Erythroblast (primary cell): ENCODE measurements around the gene DOCK3.

Source experiments
- DNase-seq, 2 experiments: peaks; one replicate each; lab custom pipeline; 2025; lab: John Stamatoyannopoulos, UW
- GATA1 ChIP-seq: IDR thresholded peaks from 2 replicates; pipeline ENCODE4 v1.6.1; 2011; ENCODE audit warnings: low read depth, mild to moderate bottlenecking, control low read depth, low read length, moderate library complexity
- POLR2A ChIP-seq: IDR thresholded peaks from 2 replicates; pipeline ENCODE4 v1.6.1; 2011; ENCODE audit warnings: mild to moderate bottlenecking, low read length

Gene DOCK3

DNA sequence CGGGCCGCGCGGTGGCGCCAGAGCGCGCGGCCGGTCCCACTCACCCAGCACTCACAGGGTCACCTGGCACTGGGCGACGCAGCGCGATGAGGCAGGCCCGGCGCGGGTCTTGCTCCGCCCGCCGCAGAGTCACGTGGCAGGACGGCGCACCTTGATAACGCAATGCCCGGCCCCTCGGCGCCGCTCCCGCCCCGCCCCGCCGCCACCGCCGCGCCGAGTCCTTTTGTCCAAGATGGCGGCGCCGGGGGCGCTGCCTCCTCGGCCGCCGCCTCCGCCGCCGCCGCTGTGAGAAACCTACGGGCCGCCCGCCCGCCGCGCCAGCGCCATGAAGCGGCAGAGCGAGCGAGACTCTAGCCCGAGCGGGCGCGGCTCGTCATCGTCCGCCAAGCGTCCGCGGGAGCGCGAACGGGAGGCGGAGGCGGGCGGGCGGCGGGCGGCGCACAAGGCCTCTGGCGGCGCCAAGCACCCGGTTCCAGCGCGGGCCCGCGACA lies 716.4 kb downstream of the DOCK3 start, which contains the start of gene RBM15B:
Gene RBM15B, plus strand, starts transcription at position 211 of the 491 bp plus-strand sequence. Its CDS starts 115 bp downstream, at position 326.
- TF ChIP-seq GATA1 (no peak), POLR2A (peak; percentile 36)
- peak; percentile 98 for DNase-seq

DNA sequence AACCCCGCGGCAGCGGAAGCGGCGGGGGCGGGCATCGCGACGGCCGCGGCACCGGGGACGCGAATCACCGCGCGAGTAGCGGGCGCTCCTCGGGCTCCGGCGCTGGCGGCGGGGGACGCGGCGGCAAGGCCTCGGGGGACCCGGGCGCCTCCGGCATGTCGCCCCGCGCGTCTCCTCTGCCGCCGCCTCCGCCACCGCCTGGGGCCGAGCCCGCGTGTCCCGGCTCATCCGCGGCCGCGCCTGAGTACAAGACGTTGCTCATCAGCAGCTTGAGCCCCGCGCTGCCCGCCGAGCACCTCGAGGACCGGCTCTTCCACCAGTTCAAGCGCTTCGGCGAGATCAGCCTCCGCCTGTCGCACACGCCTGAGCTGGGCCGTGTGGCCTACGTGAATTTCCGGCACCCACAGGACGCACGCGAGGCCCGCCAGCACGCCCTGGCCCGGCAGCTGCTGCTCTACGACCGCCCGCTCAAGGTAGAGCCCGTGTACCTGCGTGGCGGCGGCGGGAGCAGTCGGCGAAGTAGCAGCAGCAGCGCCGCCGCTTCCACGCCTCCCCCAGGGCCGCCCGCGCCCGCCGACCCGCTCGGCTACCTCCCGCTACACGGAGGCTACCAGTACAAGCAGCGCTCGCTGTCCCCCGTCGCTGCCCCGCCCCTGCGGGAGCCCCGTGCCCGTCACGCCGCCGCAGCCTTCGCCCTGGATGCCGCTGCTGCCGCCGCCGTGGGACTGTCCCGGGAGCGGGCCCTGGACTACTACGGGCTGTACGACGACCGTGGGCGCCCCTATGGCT lies 717.0 kb downstream of the DOCK3 start:
- no peak for TF ChIP-seq GATA1
- TF ChIP-seq POLR2A, result no peak
- DNase-seq, result peak; percentile 67 to 77

DNA sequence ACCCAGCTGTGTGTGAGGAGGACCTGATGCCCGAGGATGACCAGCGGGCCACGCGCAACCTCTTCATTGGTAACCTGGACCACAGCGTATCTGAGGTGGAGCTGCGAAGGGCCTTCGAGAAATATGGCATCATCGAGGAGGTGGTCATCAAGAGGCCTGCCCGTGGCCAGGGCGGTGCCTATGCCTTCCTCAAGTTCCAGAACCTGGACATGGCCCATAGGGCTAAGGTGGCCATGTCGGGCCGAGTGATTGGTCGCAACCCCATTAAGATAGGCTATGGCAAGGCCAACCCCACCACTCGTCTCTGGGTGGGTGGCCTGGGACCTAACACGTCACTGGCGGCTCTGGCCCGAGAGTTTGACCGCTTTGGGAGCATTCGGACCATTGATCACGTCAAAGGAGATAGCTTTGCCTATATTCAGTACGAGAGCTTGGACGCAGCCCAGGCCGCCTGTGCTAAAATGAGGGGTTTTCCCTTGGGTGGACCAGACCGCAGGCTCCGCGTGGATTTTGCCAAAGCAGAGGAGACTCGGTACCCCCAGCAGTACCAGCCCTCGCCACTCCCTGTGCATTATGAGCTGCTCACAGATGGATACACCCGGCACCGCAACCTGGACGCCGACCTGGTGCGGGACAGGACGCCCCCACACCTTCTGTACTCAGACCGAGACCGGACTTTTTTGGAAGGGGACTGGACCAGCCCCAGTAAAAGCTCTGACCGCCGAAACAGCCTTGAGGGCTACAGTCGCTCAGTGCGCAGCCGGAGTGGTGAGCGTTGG lies 717.8 kb downstream of the DOCK3 start:
- DNase-seq, result peak in 1 of 2 experiments; percentile 33
- no peak for TF ChIP-seq GATA1
- TF ChIP-seq POLR2A, result no peak

DNA sequence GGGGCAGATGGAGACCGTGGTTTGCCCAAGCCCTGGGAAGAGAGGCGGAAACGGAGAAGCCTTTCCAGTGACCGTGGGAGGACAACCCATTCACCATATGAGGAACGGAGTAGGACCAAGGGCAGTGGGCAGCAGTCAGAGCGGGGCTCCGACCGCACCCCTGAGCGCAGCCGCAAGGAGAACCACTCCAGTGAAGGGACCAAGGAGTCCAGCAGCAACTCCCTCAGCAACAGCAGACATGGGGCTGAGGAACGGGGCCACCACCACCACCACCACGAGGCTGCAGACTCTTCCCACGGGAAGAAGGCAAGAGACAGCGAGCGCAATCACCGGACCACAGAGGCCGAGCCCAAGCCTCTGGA lies 718.4 kb downstream of the DOCK3 start:
- no peak for DNase-seq
- TF ChIP-seq POLR2A, result no peak
- no peak for TF ChIP-seq GATA1

DNA sequence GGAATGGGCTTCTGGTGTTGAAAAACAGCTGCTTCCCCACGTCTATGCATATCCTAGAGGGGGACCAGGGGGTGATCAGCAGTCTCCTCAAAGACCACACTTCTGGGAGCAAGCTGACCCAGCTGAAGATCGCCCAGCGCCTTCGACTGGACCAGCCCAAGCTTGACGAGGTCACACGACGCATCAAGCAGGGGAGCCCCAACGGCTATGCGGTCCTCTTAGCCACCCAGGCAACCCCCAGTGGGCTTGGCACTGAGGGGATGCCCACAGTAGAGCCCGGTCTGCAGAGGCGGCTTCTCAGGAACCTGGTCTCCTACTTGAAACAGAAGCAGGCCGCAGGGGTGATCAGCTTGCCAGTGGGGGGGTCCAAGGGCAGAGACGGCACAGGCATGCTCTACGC lies 718.8 kb downstream of the DOCK3 start:
- TF ChIP-seq GATA1, result no peak
- no peak for TF ChIP-seq POLR2A
- DNase-seq, result no peak

DNA sequence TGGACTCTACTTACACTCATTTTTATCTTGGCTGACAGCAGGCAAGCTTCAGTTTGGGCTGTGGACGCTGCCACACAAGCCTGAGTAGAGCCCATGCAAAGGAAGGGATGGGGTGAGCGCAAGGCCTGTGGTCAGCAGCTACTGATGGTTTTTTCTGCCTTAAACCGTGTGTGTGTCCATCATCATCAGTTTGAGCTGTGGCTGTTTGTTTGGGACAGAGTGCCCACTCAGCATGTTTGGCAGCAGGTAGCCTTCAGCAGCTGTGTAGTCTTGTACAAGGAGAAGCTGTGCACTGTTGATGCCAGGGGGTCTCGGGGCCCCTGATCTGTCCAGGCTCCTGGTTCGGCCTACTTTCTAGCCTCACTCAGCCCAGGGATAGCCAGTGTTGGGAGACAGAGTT lies 719.8 kb downstream of the DOCK3 start:
- TF ChIP-seq GATA1 (no peak), POLR2A (no peak)
- no peak for DNase-seq

DNA sequence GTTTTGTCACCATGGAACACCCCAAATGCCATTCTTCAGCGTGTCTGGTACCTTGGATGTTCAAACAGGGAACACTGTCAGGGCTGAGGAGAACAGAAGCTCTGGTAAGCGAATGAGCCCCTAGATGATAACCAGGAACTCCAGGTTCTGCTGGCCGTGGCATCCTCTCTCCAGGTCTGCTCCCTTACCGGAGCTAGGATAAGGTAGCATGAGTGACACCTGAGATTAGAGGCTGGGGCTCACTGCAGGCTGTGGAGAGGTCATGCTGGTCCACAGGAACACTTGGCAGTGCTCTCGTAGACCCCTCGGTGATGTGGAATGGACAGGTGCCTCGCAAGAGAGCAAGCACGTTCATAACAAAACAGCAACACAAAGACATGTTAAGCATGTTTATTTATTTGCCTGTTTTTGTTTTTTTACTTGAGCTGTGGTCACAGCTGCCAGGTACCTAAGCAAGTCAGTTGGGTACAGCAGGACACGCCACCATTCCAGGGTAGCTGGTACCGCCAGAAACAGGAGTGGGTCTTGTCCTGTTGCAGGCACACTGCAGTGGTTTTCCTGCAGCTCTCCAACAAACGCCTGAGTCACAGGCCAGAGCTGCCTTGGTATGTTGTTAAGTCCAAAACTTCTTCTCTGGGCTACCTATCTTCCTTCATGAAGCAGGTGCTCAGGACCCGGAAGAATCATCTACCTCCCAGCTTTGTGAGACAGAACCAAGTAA lies 720.9 kb downstream of the DOCK3 start:
- DNase-seq, result no peak
- peak; percentile 30 for TF ChIP-seq POLR2A
- TF ChIP-seq GATA1, result no peak

DNA sequence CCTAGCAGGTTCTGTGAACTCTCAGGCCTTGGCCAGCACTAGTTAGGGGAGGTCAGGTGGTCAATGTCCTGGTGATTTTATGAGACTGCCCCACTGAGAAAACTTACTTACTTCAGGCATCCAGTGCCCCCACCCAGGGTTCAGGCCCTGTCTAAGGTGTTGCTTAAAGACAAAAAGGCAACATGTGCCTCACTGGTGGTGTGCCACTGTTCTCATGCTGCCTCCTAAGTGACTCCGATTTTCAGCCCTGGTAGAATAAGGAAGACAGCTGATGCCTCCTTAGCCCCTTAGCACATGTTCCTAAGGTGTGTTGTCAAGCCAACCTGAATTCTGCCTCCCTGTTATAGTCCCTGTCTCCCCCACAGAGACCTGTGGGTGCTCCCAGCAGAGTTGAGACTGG lies 721.7 kb downstream of the DOCK3 start:
- no peak for DNase-seq
- TF ChIP-seq POLR2A, result no peak
- TF ChIP-seq GATA1, result no peak

DNA sequence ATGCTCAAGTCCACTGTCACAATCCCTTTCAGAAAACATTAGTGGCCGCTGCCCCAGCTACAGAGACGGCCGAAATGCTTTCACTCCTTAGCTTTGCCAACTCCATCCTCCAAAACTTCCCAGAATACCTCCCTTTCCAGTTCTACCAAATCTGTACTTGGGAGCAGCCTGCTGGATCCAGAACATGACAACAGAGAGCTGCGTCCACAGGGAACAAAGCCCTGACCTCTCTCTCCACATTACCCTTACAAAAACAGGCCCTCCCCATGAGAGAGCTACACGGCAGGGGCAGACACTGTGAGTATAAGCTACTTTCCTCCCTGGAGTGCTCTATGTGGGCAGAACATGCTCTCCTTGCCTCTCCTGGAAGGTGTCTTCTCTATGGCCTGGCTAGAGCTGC lies 722.7 kb downstream of the DOCK3 start:
- TF ChIP-seq GATA1 (no peak), POLR2A (no peak)
- DNase-seq, result no peak

DNA sequence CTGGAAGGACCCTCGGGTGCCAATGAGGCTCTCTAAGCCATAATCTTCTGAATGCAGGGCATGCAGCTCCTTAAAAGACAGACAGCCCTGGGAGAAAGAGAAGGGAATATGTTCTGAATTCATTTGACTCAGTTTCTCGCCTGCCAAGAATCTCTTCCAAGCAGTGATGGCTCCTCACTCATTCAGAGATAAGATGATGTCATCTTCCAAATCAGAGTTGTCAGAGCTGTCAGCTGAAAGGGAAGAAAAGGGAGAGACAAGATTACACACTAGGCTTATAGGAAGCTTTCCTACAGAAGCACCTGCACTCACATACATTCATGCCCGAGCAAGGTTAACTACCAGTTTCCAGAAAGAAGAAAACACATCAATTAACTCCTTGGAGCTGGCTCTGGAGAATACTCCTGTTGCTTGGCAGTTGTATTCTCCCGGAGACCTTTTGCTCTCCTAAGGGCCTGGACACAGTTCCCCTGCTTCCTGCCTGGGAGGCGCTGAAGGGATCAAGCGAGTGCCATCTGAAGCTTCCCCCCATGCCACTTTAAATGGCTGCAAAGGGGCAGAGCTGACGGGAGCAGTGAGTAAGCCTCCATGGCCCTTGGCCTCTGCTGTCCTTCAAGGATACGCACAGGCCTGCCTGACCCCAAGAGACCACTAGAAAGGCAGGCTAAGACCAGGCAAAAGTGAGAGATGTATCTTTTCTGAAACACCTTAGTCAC lies 724.0 kb downstream of the DOCK3 start:
- TF ChIP-seq GATA1 (no peak), POLR2A (no peak)
- no peak for DNase-seq

DNA sequence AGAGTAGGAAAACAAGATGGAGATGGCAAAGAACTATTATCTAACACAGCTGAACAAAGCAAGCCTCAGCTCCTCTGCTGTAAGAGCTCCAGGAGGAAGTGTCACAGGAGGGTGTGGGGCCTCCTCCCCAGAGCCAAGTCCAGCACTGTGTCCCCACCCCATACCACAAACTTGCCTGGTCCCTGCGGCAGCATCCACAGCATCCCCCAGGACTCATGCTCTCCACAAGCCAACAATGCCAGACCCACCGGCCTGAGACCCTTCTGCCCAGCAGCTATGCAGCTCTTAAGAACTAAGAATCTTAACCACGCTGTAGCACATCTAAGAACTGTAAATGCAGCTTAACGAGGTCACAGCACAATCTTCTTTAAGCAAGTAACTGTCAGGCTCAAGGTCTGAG lies 725.4 kb downstream of the DOCK3 start:
- DNase-seq, result no peak
- TF ChIP-seq GATA1 (no peak), POLR2A (no peak)

DNA sequence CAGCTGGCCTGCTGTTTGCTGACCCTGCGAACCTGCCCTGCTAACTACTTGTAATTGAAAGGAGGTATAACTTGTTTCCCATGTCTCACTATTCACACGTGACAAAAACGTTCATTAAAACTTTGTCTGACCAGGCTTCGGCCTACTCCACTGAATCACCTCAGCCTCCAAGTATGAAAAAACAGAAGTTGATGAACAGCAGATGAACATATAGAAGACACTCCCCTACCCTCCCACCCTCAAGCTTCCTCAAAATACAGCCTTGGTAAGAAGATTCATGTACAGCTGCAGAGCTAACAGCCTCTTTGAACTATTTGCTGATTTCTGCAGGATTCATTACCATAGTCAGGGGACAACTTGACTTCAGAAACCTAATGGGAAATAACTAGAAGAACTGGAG lies 727.0 kb downstream of the DOCK3 start:
- TF ChIP-seq POLR2A (no peak), GATA1 (no peak)
- no peak for DNase-seq

DNA sequence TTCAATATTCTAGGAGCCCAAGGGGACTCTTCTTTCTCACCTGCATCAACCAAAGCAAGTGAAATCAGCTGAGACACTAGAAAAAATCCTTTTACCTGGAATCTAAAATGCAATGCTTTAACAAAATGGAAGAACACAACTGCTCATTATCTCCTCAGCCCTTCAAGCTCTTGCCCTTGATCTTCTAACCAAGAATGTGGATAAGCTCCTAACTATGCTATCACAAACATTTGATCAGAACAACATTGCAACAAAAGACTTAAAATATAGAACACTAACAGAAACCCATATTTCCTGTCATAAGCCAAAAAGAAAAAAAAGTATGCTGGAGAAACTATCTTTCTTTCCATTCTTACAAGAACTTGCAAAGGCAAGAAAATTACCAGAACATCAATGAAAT lies 728.9 kb downstream of the DOCK3 start:
- DNase-seq, result no peak

More for the DNA sequence above, 728.9 kb downstream of the DOCK3 start:
- TF ChIP-seq POLR2A, result no peak
- no peak for TF ChIP-seq GATA1
